ENCODE results near the gene CDH16.
"Not testable (repeated sequence)": the region's sequence is repeated elsewhere in the genome, so short reads cannot be mapped to it uniquely, and the experiment has no call there.

CDH16 gene

GRCh38 chr16:66908116-66908515 lies 10.6 kb downstream of the CDH16 start:
- DNase-seq = no peak

- DNase-seq = no peak
These were observed 11.5 kb downstream of the CDH16 start for GRCh38 chr16:66906916-66907836.

GRCh38 chr16:66905633-66906539 lies 12.8 kb downstream of the CDH16 start:
- DNase-seq = peak; percentile 77

- no peak for DNase-seq
These were observed 13.6 kb downstream of the CDH16 start for GRCh38 chr16:66904846-66905632.

- DNase-seq = no peak
These were observed 14.2 kb downstream of the CDH16 start for GRCh38 chr16:66904428-66904845.

GRCh38 chr16:66903544-66904427 lies 14.9 kb downstream of the CDH16 start:
- DNase-seq = no peak

GRCh38 chr16:66902648-66903543 lies 15.8 kb downstream of the CDH16 start:
- no peak for DNase-seq

GRCh38 chr16:66901626-66902025 lies 17.1 kb downstream of the CDH16 start:
- no peak for DNase-seq

GRCh38 chr16:66900721-66901441 lies 17.8 kb downstream of the CDH16 start:
- DNase-seq = no peak

GRCh38 chr16:66899945-66900710 lies 18.6 kb downstream of the CDH16 start:
- DNase-seq = peak; percentile 47

- DNase-seq = no peak
These were observed 19.3 kb downstream of the CDH16 start for GRCh38 chr16:66899310-66899944.

GRCh38 chr16:66898933-66899309 lies 19.8 kb downstream of the CDH16 start:
- DNase-seq = no peak

GRCh38 chr16:66898207-66898606 lies 20.5 kb downstream of the CDH16 start:
- no peak for DNase-seq

- not testable (repeated sequence) for DNase-seq
These were observed 22.0 kb downstream of the CDH16 start for GRCh38 chr16:66896682-66897081.

- DNase-seq = no peak
These were observed 22.7 kb downstream of the CDH16 start for GRCh38 chr16:66895999-66896398.

- no peak for DNase-seq
These were observed 23.1 kb downstream of the CDH16 start for GRCh38 chr16:66895689-66895979.

- peak; percentile 27 for DNase-seq
These were observed 23.6 kb downstream of the CDH16 start for GRCh38 chr16:66894948-66895688.

GRCh38 chr16:66894055-66894454 lies 24.6 kb downstream of the CDH16 start:
- DNase-seq = no peak
